Stimulated activated naive CD8-positive, alpha-beta T cell treated with anti-CD3 and anti-CD28 coated beads, Interleukin-15, Interleukin-2, amounts not matched to agents 100 U/mL and 50 U/mL, for 24 hours (primary cell): Measurements from ENCODE around the gene KY.

Experiments
- ATAC-seq: fragments of 150-1000 bp; cut with Tn5 transposase; one replicate; pipeline ENCODE4 v1.10.0; 2021
- DNase-seq: peaks from one replicate; pipeline ENCODE4 v3.0.0; 2021

Gene KY

DNA sequence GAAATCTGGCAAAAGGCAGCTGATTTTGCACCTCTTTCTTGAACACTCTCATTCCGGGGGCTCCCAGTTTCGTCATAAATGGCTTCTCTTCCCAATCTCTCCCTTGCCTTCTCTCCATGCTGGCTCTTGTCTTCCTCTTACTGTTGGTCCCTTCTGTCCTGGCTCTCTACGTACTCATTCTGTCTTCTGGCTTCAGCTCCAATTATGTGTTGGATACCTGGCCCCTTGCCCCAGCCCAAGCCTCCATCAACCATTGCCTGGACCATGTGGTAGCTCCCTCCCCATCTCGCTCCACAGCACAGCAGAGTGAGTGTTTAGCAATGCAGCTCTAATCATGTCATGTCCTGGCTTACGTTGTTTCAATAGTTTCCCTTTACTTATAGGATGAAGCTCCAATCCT lies 21.7 kb upstream of the KY start:
- DNase-seq (no peak), ATAC-seq (no peak)

DNA sequence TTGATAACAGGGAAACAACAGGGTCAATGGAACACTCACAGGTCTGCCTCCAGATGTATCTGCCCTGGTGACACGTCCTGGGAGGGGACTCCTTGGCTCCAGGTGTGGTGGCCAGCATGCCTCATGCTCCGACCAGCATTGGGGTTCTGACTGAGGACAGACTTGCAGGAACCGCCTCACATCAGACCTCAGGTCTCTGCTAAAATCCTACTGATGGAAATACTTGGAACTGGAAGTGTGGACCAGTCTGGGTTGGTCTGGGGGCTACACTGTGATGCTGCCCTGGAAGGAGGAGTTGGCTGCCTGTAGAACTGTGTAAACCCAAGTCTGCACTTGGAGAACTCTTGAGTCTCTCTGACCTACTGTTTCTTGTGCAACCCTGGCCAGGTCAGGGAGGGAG lies 17.1 kb upstream of the KY start:
- ATAC-seq (no peak), DNase-seq (no peak)

DNA sequence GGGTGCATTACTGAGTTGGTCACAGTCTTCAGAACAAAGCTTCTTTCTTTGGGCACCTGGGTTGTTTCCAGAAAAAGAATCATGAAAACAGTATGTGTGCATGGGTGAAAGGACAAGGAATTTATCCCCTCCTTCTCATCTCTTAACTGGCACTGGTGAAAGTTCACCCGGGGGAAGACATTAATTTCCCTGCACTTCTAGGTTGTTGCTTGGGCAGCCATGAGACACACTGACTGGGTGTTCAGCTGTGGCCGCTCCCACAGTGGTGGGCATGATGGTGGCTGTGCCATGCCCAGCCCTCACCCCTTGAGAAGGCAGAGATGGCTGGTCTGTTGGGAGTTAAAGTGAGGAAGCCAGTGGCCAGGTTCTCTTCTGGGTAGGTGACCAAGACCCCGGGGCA lies 16.6 kb upstream of the KY start:
- no peak for DNase-seq
- no peak for ATAC-seq

DNA sequence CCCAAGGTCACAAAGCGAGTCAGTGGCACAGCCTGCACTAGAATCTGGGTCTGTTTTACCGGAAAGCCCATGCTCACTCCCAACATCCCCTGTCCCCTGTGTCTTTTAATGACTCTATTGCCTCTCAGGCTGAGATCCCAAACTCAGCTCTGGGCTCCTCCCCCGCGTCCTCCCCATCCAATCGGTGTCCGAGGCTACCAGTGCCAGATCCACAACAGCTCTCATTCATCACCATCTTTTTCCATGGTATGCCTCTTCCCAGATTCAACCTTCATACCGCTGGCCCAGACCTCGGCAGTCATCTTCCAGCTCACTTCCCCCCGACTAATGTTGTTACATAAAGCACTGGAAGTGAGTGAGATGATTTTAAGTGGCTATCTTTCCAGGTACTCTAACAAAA lies 16.1 kb upstream of the KY start:
- ATAC-seq = no peak
- no peak for DNase-seq

DNA sequence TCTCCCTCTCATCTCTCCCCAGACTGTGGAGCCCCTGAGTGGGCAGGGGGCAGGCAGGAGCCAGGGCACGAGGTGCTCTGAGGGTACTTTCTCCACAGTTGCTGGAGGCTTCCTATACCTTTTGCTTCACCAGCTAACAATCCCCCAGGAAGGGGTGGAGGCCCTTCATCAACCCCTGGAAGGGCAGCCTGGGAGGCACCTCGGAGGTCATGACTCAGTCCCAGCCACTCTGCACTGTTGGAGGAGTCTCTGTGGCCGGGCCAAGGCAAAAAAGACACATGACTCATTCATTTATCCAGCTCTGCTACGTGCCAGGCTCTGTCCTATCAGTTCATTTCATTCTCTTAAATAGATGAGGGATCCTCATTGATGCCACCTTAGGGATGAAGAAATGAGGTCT lies 15.6 kb upstream of the KY start:
- ATAC-seq (no peak), DNase-seq (no peak)

DNA sequence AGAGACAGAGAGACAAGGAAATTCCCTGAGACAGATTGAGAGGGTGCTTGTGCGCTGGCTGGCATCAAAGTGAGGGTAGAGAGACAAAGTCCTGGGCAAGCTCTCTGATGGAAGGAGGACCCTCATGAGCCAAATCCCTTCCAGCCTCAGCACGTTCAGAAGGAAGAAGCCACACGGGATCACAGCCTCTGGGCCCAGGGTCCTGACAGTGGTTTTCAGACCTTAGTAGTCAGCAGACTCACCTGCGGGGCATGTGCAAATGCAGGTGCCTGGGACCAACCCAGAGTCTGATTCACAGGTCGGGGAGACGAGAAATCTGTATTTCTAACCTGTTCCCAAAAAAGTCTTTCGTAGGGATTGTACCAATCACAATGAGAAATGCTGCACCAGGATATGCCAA lies 15.2 kb upstream of the KY start:
- no peak for ATAC-seq
- DNase-seq = no peak

DNA sequence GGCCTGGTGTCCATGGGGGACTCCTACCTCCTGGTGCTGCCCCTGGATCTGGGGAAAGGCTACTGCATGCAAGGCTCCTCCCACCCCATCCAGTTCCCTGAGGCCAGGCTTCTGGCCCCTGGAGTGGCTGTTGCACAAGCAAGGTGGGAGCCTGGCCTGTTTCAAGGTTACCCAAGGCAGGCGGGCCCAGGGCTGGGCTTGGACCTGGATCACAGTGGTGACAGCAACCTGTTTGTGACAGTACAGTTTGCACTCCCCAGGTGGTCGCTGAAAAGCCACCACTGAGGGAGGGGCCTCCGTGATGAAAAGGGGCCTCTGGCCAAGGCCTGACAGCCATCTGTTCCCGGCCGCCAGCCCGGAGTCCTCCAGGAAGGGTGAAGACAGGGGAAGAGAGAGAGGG lies 14.4 kb upstream of the KY start:
- DNase-seq = no peak
- no peak for ATAC-seq

DNA sequence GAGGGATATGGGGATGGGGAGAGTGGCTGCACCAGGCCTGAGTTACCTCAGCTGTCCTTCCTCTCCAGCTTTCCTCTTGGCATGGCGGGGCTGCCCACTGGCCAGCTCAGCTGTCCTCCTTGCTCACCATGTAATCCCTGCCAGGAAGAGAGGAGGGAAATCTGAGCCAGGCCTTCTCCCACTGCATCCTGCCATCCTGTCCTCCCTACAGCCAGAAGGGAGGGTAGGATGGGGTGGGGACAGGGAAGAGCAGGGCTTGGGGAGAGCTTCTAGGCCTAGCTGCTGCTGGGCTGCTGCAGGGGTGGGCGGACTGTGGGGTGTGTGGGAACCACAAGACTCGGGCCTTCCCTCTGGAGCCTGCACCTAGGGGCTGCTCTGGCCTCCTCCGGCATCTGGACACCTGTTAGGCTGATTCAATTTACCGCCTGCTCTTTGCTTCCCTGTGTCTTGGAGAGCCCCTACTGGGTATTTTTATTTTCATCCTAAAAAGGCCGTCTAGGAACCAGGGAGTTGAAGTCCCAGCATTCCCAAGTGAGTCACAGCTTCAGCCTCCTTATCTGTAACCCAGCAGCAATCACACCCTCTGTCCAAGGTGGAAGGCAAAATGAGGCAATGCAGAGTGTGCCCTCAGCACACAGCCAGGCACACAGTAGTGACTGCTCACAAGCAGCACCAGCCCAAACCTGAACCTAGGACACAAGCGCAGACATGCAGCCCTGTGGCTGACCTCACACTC lies 13.1 kb upstream of the KY start:
- ATAC-seq (no peak), DNase-seq (no peak)

DNA sequence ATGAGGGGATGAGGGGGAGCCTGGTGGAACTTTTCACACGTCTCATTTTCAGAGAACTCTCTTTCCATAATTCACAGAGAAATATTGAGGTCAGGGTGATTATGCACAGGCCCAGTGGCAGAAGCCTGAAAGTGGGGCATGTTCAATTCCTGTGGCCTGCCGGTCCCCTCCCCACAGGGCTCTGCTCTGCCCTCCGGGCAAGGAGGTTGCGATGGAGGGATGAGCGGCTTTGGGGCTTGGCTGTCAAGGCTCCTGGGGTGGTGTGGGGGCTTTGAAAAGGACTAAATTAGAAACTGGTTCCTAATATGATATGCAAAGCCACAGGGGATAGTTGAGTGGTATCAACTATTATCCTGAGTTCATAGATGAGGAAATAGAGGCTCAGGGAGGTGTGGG lies 9.2 kb upstream of the KY start:
- ATAC-seq (no peak), DNase-seq (no peak)

DNA sequence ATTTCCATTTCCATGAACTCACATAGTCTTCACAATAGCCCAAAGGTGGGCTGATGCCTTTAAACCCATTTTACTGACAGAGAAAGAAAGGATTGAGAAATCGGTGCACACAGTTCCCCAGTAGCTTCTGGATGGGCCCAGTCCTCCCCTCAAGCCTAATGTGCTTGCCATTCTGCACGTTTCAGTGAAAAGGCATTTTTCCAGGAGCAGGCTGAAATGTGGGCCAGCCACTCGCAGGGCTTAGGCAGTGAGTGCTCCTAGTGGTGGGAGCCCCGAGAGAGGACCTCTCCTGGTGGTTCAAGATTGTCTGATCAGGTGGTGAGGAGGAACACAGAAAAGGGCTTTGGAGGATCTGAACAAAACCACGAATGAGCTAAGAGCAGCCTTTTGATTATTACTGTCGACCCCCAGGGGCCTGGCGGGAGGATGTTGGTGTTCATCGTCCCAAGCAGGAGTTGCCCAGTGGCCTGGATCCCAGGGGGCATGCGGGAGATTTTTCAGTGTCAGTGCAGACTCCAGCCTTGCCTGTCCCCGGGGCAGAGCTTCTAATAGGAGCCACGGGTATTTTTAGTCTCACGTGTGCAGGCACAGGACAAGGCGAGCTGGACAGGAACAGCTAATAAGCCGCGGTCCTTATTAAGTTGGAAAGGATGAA lies 8.7 kb upstream of the KY start:
- DNase-seq (no peak), ATAC-seq (no peak)

DNA sequence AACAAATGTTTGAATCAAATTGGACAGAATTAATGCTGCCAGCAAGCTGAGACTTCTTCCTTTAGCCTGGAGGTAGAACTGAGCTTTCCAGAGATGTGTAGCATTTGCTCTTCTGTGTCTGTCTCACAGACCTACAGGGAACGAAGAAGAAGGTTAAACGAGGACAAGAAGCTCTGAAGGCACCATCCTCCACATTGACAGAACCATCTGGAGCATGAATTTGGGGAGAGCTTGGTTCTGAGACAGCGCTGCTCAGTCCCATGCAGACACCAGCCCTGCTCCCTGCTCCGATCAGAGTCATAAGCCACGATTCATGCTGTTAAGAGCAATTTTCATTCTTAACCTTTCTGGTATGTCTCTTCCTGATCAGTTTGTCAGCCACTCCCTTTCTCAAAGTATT lies 7.7 kb upstream of the KY start:
- DNase-seq (no peak), ATAC-seq (no peak)

DNA sequence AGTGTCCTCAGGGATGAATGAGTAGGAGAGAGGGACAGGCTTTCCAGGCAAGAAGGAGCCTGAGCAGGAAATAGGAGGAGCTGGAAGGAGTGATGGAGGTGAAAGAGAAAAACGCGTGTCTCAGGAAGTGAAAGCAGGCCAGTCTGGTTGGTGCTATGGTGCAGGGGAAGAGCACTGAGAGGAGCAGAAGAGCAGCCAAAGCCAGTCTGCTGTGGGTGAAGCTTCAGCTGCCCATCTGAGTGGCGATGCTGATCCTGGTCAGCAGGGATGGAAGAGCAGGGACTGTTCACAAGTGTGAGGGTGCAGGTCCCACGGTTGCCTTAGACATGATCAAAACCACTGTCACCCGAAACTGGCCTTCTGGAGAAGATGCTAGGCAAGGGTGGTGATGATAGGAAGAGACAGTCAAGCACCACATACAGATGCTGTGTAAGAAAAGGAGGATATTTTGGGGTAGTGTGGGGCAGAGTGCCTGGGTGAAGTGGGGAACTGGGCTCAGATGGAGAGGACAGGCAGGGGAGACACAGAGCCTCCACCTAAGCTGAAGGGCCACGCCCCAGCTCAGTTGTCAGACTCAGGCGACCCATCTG lies 5.5 kb upstream of the KY start:
- ATAC-seq = peak; percentile 19

DNA sequence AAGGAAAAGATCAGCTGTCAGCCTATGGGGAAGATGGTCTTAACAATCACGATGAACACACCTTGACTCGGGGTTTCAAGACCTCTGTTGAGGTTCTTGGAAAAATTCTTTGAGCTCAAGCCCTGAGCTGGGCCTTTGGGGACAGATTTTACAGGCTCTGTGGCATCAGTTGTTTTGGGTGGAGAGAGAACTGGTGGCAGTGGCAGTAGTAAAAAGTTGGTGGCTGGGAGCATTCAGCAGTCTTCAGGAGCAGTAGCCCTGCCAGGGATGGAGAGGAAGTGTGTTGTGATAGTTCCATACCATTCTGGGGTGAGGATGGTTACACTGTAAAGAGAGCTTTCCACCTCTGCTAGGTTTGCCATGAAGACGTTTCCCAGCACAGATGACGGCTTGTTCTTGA lies 4.9 kb upstream of the KY start:
- ATAC-seq (no peak), DNase-seq (no peak)

More for the DNA sequence above, 5.5 kb upstream of the KY start:
- DNase-seq = no peak

DNA sequence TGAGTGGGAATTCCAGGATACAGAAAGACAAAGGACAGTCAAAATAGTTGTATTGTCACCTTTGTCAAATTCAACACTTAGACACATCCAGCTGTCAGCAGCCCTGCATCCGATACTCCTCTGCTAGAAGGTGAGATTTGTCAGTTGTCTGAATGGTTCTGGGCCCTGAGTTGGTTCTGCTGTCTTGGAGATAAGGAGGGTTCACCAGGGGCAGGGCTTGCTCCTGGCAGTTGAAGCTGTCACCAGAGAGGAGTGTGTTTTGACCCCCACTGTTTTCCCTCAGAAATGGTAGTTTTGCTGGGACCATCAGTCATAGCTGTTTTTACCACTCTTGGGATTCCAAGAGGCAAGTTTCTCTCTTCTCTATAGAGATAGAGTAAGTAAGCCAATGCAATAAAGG lies 3.2 kb upstream of the KY start:
- DNase-seq = no peak

DNA sequence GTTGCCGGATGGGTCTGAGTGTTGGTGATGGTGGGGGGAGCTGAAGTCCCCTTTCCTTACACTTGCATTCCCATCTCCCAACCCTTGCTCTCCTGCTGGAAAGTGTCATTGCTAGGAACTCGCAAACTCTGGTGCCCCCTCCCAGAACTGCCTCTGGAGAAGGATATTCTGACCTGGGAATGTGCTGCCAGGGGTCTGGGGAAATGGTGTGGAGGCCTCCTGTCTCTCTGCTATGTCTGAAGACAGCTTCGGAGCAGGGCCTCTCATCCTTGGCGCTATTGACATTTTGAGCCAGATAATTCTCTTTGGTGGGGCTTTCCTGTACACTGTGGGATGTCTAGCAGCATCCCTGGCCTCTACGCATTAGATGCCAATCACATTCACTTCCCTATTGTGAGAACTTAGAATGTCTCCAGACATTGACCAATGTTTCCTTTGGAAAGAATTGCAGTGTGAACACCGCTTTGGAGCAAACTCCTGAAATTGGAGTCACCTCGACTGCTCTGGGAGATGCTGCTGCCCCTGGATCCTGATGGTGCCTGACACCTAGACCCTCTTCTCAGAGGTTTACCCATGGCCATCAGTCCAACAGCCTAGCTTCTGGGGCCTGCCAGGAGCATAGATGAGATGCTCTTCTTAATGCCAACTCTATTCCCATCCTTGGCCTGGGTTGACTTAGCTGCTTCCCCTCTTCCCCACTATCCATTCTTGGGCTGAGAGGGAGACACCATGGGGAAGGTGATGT lies 2.2 kb upstream of the KY start:
- DNase-seq (no peak), ATAC-seq (no peak)

More for the DNA sequence above, 3.2 kb upstream of the KY start:
- ATAC-seq = no peak

DNA sequence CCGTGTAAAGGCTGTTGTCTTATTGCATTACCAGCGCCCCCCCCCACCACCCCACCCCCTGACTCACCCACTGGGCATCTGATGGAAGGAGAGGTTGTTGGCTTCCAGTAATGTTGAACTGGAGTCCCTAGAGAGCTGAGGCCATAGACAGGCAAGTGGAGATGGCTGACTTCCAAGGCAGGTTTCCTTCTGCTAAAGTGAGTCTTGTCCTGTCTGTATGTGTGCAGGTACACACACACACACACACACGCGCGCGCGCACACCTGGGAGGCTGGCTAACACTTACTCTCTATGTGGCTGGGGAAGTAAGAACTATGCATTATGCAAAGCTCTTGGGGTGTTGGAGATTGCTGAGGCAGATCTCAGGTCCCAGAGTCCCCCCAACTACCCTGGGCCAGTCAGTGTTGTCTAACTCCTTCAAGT lies 1.6 kb upstream of the KY start:
- ATAC-seq (no peak), DNase-seq (no peak)

DNA sequence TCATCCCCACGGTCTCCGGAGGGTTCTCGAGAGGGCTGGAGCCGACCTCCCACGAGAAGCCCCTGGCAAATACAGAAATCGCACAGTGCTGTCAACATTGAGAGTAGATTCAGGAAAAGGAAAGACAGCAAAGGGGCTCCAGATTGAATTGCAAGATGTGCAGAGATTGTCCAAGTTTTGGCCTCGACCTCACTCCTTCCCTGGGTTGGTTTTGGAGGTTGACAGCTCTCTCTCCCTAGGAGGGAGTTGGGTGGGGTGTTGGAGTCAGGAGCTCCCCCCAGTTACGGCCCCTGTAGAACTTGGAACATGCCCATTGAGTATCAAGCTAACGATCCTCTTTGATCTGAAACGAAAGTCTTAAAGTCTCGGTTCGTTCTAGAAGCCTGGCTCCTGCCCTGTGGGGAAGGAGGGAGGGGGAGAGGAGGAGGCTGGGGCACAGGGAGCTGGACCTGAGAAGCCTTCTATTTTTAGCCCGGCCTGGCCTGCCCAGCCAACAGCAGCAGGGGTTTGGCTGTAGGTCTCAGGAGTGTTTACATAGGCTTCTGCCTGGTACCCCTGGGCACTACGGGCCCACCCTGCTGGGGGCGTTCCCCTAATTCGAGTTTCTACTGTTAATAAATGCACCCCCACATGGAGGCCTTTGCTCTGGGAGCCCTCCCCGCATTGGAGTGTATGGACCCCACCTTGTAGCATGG lies 672 bp upstream of the KY start:
- no peak for ATAC-seq
- no peak for DNase-seq

DNA sequence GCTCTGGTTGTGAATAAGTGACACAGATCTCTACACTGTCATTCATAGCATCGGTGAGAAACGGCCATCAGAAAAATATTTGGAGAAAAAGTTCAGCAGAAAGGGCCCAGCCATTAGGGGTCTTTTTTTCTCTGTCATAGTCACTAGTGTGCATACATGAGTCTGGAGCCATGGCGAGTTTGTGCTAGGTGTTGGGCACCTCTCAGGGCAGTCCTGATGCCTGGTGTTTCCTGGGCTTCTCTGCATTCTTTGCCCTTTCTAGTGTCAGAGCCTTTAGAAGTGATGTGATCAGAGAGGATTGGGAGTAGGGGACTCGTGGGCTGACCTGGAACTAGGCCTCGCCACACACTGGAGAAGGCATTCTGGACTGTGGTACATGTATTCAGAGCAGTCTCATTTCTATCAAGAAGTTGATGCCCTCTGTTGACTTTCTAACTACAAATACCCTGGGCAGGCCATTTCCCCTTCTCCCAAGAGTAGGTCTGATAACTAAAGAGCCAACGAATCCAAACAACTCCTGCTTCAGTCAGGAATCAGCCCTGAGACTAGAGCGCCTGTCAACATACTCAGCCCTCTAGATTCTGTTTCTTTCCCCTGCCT lies 1.6 kb downstream of the KY start:
- DNase-seq (no peak), ATAC-seq (no peak)

DNA sequence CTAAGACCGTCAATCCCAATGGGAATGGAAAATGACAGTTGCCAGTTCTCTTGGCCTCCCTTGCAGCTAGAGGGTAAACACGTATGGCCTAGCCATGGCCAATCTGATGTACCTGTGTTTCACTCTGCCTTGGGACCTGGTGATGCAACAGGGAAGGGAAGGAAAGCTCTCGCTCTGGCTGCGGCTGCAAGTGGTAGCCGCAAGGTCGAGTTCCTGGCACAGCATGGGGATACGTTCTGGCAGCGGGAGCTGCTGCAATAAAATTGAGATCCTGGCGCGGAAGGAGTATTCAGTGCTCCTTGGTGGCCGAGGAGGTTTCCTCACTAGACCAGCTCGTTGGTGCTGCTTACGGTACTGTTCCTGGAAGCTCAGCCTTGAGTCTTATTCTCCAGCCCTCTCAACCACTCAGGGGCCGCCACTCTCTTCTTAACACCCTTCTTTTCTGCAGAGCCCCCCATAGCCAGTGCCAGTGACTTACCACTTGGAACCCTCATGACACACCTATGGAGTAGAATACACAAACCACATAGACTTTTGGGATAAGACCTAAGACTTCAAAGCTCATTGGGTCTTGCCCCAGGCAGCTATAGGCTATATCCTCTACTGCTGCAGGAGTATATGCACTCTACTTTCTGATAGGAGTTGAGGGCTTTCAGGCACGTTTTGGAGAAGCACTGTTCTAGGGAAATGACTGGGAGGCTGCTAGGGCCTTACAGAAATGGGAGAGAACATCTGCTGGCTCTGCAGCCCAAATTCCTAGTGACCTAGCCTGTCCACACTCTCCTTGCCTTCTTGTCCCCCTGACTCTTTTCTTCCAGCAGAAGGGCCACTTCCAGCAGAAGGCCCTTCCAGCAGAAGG lies 2.7 kb downstream of the KY start:
- DNase-seq = no peak

DNA sequence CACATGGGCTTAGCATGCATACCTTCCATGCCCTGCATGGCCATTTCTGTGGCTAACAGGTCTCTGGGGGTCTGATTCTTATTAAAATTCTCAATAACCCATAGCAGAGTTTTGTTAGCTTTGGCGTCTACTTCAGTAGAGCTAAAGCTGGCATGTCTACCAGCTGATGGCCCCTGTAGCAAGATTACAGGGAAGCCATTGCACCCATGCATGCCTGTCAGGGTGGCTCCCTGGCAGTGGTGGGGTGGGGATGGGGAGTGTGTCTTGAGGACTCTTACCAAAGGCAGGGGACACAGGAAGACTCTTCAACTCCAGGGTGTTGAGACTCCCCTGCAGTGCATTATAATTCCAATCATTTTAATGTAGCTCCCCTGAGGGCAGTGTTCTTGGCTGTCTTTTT lies 4.7 kb downstream of the KY start:
- DNase-seq (no peak), ATAC-seq (no peak)

More for the DNA sequence above, 2.7 kb downstream of the KY start:
- ATAC-seq = no peak

DNA sequence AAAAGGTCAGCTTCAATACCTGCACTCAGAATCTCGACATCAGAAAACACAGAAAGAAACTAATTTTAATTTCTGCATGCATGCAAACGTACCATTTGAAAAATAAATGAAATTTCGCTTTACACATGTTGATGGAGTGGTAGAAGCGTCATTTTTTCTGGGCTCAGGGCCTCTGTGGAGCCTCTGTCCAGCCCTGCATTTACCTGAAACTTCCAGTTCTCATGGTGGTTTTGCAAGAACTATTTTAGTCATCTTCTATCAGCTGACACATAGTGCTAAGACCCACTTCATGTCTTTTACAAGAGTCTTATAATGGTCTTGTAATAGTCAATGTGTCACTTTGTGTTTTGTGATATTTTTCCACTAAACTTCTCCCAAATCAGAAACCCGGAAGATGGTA lies 5.3 kb downstream of the KY start:
- DNase-seq = no peak
- ATAC-seq = no peak
